ENCODE measurements around the gene CARD6. TPM values are rescaled to one million over a fixed set of nuclear protein-coding genes. Genes with fewer than 3 reads are reported as not detected.

The CARD6 gene
- total RNA-seq, 1 experiment from 2014 or later: 5.6 TPM

DNA sequence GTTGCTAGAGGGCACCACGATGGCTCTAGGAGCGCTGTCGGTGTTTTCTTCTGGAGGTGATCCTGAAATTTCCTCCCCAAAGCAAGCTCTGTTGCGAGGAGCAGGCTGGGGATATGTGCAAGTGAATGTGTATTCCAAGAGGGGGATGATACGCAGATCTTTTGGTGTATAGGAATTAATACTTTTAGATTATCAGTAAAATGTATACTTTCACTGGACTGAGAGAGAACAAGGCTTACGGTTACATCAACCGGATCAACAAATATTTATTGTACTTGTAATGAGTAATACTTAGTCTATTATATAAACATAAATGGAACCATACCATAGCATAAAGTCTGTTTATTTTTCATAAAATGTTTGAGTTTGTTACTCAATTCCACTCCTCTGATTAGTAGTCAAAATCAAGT, 42.4 kb upstream of the CARD6 start:
- no peaks in the 10 kb centered on the region for H3K9me3 Mint-ChIP-seq (ENCODE audit: unreplicated experiment)
- intact Hi-C loops (cut with micrococcal nuclease): loop anchor here (1.0 kb wide), 2 partner anchors 32 to 44 kb away; partner anchors contain the start of gene TTC33
- DNase-seq (ENCODE audit: unreplicated experiment): no peak

DNA sequence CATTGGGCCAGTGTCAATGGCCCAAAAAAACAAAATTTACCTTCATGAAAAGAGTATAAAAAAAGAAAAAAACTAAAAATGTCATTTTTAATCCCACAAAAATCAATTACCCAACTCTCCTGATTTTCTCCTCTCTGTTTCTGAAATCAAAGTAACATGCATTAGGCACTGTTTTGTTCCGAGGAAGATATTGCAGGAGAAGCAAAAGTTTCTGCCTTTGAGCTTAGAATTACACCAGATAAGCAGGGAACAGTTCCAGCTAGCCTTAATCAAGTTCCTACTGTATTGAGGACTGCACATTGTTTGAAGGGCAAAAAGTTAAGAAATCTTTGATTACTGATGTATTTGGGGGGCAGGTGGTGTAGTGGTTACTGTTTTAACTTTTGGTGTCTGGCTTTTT, 41.9 kb upstream of the CARD6 start:
- Mint-ChIP-seq H3K4me1 (ENCODE audit: insufficient read depth, unreplicated experiment) (peaks cover 5% of the 10 kb centered on the region), H3K27ac (ENCODE audit: low read depth, unreplicated experiment) (peak overlapping the region; percentile 25), H3K36me3 (ENCODE audit: insufficient read depth, unreplicated experiment) (peaks cover 4% of the 10 kb centered on the region), H3K27me3 (ENCODE audit: insufficient read depth, unreplicated experiment) (no peaks in the 10 kb centered on the region), H3K9me3 (ENCODE audit: unreplicated experiment) (no peaks in the 10 kb centered on the region), H3K4me3 (ENCODE audit: unreplicated experiment) (peak overlapping the region; percentile 42)
- TF ChIP-seq, protein P1, sequence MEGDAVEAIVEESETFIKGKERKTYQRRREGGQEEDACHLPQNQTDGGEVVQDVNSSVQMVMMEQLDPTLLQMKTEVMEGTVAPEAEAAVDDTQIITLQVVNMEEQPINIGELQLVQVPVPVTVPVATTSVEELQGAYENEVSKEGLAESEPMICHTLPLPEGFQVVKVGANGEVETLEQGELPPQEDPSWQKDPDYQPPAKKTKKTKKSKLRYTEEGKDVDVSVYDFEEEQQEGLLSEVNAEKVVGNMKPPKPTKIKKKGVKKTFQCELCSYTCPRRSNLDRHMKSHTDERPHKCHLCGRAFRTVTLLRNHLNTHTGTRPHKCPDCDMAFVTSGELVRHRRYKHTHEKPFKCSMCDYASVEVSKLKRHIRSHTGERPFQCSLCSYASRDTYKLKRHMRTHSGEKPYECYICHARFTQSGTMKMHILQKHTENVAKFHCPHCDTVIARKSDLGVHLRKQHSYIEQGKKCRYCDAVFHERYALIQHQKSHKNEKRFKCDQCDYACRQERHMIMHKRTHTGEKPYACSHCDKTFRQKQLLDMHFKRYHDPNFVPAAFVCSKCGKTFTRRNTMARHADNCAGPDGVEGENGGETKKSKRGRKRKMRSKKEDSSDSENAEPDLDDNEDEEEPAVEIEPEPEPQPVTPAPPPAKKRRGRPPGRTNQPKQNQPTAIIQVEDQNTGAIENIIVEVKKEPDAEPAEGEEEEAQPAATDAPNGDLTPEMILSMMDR (IDR thresholded peaks at IDR 0.05; ENCODE audit: unreplicated experiment): no peak
- BruUV-seq (replicated peaks): TSS peak; percentile 44
- POLR2A ChIA-PET: interaction anchor here (0.5 to 1.2 kb wide), 10 partner anchors 9 to 1085 kb away, joined by 3 to 9 read pairs (median 4); no protein-coding TSS in a partner anchor
- DNase-seq (ENCODE audit: unreplicated experiment): no peak
- CTCF ChIA-PET: interaction anchor here (0.6 to 1.0 kb wide), 3 partner anchors 17 to 1544 kb away, joined by 3 to 7 read pairs (median 3); no protein-coding TSS in a partner anchor
- intact Hi-C loops (cut with micrococcal nuclease): no loop called here

More for the DNA sequence above, 42.4 kb upstream of the CARD6 start:
- TF ChIP-seq, protein P1 (IDR thresholded peaks at IDR 0.05; ENCODE audit: unreplicated experiment): no peak
- H3K27ac Mint-ChIP-seq (ENCODE audit: low read depth, unreplicated experiment): peak overlapping the region; percentile 25
- H3K4me3 Mint-ChIP-seq (ENCODE audit: unreplicated experiment): peak overlapping the region; percentile 79
- H3K4me1 Mint-ChIP-seq (ENCODE audit: insufficient read depth, unreplicated experiment): peaks cover 5% of the 10 kb centered on the region
- H3K36me3 Mint-ChIP-seq (ENCODE audit: insufficient read depth, unreplicated experiment): peaks cover 6% of the 10 kb centered on the region
- ChIA-PET POLR2A (interaction anchor here (0.5 to 1.8 kb wide), 16 partner anchors 10 to 1723 kb away, joined by 3 to 9 read pairs (median 4); no protein-coding TSS in a partner anchor), CTCF (interaction anchor here (0.5 to 1.0 kb wide), 4 partner anchors 17 to 1543 kb away, joined by 3 to 7 read pairs (median 3); no protein-coding TSS in a partner anchor)
- no peaks in the 10 kb centered on the region for H3K27me3 Mint-ChIP-seq (ENCODE audit: insufficient read depth, unreplicated experiment)
- BruUV-seq (replicated peaks): no TSS peak

DNA sequence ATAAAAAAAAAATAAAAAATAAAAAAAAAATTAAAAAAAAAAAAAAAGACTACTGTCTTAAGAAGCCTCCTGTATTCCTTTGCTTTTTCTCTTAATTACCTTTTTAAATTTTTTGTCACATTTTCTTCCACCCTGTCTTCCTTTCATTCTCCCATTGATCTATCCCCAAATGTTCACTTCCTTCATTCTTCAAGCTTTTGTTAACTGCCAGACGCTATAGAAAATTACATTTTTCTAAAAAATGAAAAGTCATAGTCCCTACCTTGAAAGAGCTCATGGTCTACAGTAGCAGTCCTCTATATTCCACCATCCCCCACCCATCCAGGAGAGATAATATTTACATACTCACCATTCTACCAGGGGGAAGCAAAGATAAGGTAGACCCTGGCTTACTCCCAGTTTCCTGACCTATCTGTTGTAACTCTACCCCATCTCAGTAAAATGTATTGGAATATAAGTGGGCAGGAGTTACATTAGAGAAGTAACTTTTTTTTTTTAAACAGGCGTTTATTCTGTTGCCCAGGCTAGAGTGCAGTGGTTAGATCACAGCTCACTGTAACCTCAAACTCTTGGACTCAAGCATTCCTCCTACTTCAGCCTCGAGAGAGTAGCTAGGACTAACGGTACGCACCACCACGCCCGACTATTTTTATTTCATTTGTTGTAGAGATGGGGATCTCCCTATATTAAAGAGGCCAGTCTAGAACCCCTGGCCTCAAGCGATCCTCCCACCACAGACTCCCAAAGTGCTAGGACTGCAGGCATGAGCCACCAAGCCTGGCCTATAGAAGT, 39.2 kb upstream of the CARD6 start:
- Mint-ChIP-seq H3K27ac (ENCODE audit: low read depth, unreplicated experiment) (no peak overlapping the region), H3K36me3 (ENCODE audit: insufficient read depth, unreplicated experiment) (no peaks in the 10 kb centered on the region), H3K9me3 (ENCODE audit: unreplicated experiment) (no peaks in the 10 kb centered on the region), H3K4me1 (ENCODE audit: insufficient read depth, unreplicated experiment) (no peaks in the 10 kb centered on the region), H3K27me3 (ENCODE audit: insufficient read depth, unreplicated experiment) (no peaks in the 10 kb centered on the region), H3K4me3 (ENCODE audit: unreplicated experiment) (no peak overlapping the region)
- intact Hi-C loops (cut with micrococcal nuclease): no loop called here
- POLR2A ChIA-PET: interaction anchor here (0.8 to 2.0 kb wide), 2 partner anchors 22 to 33 kb away, joined by 3 to 7 read pairs; partner anchors contain the start of gene RPL37
- CTCF ChIA-PET: interaction anchor here (0.6 to 1.6 kb wide), 7 partner anchors 12 to 1085 kb away, joined by 3 to 5 read pairs (median 4); no protein-coding TSS in a partner anchor
- TF ChIP-seq, protein P1 (IDR thresholded peaks at IDR 0.05; ENCODE audit: unreplicated experiment): no peak
- DNase-seq (ENCODE audit: unreplicated experiment): no peak
- no TSS peak for BruUV-seq (replicated peaks)

DNA sequence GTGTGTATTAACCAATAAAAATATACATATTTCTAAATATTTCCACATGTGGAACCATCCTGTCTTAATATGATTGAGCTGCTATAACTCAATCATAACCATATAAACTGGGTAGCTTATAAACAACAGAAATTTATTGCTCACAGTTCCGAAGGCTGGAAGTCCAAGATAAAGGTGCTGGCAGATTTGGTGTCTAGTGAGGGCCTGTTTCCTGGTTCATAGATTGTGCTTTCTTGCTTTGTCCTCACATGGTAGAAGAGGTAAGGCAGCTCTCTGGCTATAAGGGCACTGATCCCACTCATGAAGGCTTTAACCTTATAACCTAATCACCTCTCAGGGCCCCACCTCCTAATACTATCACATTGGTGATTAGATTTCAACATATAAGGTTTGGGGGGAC, 29.0 kb upstream of the CARD6 start:
- TF ChIP-seq, protein P1 (IDR thresholded peaks at IDR 0.05; ENCODE audit: unreplicated experiment): no peak
- Mint-ChIP-seq H3K9me3 (ENCODE audit: unreplicated experiment) (no peaks in the 10 kb centered on the region), H3K27ac (ENCODE audit: low read depth, unreplicated experiment) (no peak overlapping the region), H3K27me3 (ENCODE audit: insufficient read depth, unreplicated experiment) (no peaks in the 10 kb centered on the region), H3K4me1 (ENCODE audit: insufficient read depth, unreplicated experiment) (peaks cover 4% of the 10 kb centered on the region), H3K4me3 (ENCODE audit: unreplicated experiment) (no peak overlapping the region), H3K36me3 (ENCODE audit: insufficient read depth, unreplicated experiment) (no peaks in the 10 kb centered on the region)
- DNase-seq (ENCODE audit: unreplicated experiment): no peak
- intact Hi-C loops (cut with micrococcal nuclease): no loop called here
- ChIA-PET CTCF (interaction anchor here (0.5 kb wide), 1 partner anchor 69 kb away, joined by 4 read pairs; no protein-coding TSS in a partner anchor), POLR2A (interaction anchor here (3.1 kb wide), 1 partner anchor 11 kb away, joined by 9 read pairs; no protein-coding TSS in a partner anchor)
- no TSS peak for BruUV-seq (replicated peaks)
